HG02970 (cell line): Measurements from ENCODE around the gene DNAI1.

Source experiments
- ATAC-seq: cut with Tn5 transposase; IDR thresholded peaks from one replicate; pipeline ENCODE4 v1.9.1; 2021; ENCODE audit warnings: mild to moderate bottlenecking, moderate library complexity, moderate number of reproducible peaks; ENCODE audit not compliant: unreplicated experiment, low FRiP score

The DNAI1 gene

DNA sequence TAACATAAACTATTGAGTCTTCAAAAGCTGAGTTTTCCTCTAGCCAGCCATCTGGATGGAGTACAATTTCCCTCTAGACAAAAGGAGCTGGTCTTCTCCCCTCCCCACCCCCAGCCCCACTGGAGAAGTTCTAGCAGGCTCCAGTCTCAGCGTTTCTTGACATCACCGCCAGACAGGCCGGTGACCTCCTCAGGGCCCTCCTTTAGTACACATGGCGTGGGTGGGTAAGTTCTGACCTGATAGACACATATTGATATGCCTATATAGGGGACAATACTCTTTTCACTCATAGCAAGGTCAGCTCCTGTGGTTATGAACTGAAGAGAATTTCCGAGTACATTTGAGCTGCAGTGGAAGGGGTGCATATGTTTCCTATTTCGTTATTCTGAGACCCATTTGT is 27.2 kb downstream of the DNAI1 start:
- no peak for ATAC-seq

DNA sequence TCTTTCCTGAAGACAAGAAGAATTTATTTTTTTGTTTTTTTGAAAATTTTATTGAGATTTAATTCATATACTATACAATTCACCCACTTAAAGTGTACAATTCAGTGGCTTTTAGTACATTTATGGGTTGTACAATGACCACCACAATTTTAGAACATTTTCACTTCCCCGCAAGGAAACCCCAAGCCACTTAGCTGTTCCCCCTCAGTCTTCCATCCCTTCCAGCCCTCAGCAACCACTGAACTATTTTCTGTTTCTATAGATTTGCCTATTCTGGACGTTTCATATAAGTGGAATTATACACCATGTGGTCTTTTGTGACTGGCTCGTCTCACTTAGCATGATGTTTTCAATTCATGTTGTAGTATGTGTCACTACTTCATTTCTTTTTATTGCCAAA is 28.0 kb downstream of the DNAI1 start:
- no peak for ATAC-seq

DNA sequence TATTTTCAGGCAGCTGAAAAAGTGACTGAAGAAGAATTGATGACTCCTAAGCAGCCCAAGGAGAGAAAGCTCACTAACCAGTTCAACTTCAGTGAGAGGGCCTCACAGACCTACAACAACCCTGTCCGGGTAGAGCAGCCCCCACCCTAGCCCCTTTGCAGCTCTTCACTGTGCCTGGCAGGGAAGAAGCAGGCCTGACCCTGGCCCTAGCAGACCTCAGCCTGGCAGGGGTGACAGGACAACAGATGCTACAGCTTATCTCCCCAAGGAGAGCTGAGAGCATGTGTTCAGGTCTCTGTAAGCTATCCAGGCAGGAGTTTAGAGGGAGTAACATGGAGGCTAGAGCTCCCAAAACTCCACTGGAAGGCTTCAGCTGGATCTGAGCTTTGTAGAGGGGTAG is 31.8 kb downstream of the DNAI1 start:
- ATAC-seq = no peak

DNA sequence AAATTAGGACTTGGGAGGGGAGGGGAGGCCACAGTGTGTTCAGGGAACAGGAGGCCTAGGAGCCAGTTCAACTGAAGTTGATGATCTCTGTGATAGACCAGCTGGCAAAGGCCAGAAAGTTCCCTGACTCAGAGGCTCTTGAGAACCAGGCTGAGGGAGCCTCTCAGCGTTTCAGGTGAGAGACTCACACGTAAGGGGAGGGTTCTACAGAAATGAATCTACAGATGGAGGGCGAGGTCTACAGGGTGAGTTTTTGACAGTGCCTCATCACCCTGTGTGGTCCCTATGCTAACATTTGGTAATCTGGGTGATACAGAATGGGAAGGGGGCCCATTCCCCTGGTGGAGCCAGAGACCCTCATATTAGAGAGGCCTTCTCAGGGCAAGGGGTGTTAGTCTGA is 32.2 kb downstream of the DNAI1 start:
- no peak for ATAC-seq

DNA sequence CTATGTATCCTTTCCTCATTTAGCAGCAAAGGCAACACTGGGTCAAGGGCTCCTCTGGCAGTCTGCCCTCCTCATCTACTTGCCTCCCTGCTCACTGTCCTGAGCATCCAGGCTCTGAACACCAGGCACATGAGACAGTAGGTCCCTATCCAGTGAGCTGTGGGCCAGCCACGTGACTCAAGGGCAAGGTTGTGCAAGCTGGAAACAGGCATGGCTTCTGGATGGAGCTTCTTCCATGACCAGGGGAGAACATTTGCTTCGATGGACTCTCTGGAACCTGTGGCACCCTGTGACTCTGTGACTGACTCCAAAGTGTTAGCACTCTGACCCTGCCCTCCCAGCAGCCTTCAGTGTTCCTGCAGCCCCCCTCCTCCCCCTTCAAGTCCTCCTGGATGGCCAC is 33.0 kb downstream of the DNAI1 start:
- no peak for ATAC-seq

DNA sequence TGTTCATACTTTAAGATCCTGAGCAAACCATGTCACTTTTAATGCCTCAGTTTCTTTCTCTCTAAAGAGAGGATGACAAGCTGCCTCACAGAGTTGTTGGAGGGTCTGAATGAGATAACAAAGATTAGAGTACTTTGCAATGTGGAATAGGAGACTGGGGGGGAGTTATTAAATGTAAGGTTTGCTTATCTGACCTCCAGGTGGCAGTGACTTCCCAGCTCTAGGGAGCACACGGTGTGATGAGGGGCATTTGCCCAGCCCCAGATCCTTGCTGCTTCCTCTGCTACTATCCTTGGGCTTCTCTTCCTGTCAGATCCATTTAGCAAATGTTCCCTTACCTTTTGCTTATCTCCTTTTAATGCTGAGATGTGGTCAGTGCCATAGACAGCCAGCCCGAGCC is 33.4 kb downstream of the DNAI1 start:
- ATAC-seq = no peak

DNA sequence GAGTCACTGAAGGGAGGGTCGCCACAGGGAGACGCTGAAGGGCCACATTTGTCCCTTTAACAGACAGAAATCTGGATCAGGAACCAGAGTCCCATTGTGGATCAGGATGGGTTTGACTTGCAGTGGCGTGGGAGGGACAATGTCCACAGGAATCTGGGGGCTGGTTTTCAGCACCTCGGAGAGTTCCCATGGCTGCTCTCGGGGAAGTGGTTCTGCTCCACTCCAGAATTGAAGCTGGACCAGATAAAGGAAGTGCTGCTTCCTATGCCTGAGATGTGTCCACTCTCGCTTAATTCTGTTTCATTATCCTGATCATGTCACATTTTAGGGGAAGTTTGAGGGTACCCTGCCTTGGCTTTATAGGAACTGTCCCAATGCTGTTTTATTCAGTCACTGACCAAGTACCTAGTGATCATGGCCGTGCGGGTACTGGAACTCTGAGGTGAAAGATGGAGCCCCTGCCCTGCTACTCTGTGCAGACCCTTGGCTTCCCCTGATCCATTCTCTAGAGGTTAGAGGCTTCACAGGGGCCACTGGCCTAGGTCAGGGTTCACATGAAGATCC is 35.4 kb downstream of the DNAI1 start:
- no peak for ATAC-seq

DNA sequence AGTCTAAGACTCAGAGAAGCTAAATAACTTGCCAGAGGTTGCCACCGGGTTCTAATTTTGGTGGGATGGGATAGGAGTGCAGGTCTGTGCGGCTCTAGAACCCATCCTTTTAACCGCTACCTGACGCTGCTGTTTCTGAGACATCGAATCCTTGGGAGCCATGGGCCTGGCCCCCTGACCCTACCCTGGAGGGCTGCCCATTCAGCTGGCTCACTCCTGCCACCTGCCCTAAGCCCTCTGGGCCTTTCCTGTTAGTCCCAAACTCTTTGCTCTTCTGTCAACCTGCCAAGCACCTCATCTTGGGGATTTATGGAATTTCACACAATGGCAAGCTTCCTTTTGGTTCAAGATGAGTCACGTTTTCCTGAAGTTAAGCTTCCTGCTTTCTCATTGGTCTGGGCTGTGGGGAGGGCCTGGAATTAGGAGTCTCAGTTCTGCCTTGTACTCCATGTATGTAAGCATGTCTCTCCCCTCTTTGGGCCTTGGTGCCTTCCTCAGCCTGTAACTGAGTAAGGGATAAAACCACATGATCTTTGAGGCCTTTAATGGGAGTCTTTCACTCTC is 37.6 kb downstream of the DNAI1 start:
- ATAC-seq = no peak

DNA sequence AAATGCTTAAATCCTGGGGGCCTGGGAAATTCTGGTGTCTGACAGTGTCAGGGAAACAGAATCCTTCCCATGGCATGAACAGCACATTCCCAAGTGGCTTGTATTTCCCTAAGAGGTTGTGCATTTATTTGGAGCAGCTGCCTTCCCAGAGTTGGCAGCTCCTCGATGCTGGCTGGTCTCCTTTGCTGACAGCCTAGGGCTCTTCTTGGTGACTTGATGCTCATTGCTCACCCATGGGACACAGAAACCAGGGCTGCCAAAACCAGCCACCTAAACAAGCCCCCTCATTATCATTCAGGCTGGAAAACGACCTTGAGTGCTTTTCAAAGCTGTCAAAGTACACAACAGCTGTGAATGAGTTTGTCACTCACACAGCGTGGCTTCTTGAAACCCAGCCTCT is 39.9 kb downstream of the DNAI1 start:
- ATAC-seq = no peak

DNA sequence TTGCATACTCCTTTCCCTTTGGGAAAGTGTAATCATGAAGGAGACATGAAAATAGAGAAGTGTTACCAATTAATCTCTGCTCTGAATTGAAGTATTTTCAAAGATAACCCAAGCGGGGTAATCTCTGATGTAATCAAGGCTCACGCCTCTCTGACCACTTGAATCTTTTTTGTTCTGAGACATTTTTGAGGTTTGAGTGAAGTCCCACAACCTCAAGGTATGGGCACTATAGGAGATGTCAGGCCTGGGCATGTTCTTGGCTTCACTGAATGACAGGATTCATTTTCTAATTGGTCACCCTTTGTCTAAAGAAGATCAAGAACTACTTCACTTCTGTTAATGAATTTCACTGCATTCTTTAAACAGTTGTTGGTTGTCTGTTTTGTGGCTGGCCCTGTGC is 40.5 kb downstream of the DNAI1 start:
- no peak for ATAC-seq

DNA sequence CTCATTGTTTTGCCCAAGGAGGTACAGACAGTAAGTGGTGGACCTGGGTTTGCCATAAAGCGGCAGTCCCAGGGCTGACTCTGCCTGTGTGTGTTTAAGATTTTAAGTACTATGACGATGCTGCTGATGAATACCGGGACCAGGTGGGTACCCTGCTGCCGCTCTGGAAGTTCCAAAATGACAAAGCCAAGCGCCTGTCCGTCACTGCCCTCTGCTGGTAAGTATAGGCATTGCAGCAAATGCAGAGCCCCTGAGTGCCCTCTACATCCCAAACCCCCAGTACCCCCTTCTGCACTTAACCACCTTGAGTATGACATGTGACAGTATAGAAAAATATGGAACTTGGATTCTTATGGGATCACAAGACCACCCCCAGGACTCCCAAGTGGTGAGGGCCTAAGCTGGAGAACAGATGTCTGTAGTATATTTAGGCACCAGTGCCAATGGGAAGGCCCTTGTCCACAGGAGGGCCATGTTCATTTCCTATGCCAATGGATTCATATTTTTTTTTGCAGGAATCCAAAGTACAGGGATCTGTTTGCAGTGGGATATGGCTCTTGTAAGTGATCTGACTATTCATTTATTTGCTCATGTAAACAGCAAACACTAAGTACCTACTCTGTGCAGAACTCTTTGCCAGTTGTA is 42.1 kb downstream of the DNAI1 start:
- no peak for ATAC-seq

DNA sequence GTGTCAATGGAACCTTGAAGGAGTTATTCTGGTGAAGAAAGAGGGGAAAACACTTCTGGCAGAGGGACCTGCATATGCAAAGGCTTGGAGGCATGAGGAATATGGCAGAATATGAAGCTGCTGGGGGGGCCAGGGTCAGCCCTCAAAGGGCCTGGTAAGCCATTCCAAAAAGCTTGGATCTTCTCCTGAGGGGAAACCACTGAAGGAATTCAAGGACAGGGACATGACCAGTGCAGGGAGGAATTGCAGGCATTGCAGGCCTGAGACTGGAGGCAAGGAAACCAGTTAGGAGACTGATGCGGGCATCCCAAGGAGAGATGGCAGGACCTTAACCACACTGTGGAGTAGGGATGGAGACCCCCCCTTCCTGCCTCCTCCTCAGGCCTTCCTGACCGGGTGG is 42.8 kb downstream of the DNAI1 start:
- ATAC-seq = no peak

DNA sequence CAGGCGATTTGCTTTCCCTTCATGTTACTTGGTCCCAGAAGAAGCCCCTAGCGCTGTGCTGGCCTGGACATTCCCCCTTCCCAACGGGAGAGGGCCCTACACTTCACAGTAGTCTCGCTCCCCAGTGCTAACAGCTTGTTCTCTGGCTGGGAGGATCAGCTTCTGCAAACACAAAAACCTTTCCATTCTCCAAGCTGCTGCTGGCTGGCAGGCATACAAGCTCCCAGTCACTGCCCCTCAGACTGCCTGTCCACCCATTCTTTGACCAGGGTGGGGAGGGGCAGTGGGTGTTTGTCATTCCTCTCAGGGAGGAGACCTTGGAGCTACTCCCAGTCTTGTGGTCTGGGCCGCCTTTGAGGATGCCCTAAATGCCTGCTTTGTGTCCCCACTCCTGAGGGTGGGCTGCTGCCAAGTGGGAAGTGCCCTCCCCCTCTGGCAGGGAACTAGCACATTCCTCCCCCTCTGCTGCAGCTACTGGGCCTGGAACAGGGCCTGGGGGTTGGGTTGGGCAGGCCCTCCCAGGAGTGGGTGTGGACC is 43.4 kb downstream of the DNAI1 start:
- no peak for ATAC-seq

DNA sequence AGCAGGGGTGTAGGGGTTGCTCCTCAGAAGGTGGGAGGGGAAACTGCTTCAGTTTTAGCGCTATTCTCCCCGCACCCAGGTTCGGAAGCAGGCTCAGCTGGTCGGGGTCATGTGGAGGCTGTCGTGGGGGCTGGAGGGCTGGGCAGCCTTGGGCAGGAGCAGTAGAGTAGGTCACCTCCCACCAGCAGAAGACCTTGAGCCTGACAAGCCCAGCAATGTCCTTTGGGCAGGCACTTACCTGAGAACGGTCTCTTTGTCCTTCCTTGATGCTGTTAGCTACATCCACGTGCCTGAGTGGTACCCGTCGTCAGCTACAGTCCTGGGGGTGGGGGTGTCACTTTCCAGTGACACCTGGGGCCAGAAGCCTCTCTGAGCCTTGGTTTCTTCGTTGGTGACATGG is 43.9 kb downstream of the DNAI1 start:
- ATAC-seq = no peak

DNA sequence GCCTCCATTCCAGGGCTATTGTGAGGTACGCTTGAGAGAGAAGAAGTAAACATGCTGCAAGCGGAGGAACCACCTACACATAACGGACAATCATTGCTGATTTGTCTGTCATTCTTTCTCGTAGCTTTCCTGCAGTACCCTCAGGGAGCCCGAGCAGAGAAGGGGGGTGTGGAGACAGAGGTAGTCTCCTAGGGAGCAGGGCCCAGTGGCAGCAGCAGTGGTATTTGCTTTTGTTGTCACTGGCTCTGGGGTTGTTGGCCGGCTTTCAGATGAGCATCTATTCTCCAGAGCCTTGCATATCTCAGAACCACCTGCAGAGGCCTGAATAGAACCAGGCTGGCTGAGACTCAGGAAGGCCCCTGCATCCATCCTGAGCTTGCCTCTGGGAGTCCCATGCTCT is 44.3 kb downstream of the DNAI1 start:
- ATAC-seq = no peak

DNA sequence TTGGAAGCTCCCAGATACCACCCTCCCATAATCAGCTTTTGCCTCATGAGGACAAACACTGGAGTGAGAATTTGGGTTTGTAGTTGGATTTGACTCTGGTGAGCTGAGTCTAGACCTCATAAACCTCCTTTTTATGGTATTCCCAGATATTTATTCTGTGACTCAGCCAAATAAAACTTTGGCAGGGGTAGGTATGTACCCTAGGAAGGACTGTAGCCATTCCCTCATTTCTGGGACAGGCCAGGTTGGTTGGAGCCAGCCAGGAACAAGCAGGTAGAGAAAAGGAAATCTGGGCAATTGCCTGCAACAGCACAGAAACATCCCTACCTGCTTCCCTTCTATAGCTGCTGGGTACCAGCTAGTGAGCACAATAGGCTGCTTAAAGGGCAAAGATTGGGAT is 44.8 kb downstream of the DNAI1 start:
- ATAC-seq = no peak

DNA sequence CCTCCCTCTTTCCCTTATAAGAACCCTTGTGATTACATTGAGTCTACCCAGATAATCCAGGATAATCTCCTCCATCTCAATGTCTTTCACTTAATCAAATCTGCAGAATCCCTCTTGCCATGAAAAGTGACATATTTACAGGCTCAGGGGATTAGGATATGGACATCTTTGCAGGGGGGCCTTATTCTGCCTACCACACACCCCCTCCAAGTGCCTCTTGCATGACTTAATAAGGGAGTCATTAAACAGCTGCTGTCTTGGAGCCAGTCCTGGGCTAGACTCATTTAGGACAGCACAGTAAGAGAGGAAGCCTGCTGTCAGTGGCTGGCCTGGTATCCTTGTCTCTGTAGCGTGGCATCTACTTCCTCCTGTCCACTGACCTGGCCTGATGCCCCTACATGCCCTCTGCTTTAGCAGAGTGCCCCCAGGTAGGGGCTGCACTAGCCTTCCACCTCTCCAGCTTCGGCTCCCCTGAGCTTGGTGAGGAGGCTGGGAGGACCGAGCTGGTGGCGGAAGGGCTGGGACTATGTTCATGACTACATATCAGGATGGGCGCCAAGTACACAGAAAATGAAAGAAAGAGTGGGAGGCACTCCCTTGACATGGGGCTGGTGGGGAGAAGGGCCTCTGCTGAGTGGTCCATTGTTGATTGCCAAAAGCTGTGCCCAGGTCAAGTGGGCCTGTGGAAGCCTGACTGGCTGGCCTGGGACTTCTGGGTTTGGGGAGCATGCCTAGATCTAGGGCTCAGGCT is 46.9 kb downstream of the DNAI1 start:
- ATAC-seq = no peak

DNA sequence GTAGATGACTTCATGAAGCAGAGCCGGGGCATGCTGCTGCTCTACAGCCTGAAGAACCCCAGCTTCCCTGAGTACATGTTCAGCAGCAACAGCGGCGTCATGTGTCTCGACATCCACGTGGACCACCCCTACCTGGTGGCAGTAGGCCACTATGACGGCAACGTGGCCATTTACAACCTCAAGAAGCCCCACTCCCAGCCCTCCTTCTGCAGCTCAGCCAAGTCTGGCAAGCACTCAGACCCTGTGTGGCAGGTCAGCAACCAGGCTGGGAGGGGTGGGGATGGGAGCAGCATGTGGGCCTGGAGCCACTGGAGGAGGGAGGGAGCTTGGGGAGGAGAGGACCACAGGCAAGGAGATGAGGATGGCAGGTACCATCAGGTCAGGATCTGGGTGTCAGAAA is 48.0 kb downstream of the DNAI1 start:
- no peak for ATAC-seq

DNA sequence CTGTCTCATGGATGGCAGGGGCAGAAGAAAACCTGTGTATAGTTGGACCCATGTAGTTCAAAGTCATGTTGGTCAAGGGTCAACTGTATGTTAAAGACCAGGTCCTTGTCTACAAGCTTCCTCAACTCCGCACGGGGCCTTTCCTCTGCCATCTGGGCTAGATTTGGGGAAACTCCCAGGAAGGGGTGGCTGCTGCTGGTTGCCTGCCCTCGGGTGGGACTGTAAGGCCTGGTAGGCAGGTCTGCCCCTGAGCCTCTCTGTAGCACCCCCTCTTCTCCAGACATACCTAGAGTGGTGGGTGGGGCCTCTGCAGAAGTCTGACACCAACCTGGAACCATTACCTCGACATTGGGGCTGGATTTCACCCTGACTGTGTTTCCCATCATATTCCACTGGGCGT is 49.0 kb downstream of the DNAI1 start:
- no peak for ATAC-seq

DNA sequence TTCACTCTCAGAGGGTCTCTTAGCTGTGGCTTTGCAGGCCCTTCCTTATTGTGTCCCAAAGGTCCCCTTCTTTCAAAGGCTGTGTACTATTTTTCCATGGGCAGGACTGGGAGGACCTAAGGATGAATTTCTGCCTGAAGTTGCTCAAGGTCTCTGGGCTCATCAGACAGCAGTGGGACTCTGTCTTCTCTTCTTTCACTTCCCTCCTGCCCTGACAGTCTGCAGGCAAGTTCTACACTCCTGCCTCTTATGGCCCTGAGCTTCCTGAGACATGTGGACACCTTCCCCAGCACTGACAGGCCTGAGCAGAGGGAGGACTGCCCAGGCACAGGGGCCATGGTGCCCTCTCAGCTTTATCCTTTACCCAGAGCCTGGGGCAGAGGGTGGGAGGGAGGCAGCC is 49.4 kb downstream of the DNAI1 start:
- no peak for ATAC-seq

DNA sequence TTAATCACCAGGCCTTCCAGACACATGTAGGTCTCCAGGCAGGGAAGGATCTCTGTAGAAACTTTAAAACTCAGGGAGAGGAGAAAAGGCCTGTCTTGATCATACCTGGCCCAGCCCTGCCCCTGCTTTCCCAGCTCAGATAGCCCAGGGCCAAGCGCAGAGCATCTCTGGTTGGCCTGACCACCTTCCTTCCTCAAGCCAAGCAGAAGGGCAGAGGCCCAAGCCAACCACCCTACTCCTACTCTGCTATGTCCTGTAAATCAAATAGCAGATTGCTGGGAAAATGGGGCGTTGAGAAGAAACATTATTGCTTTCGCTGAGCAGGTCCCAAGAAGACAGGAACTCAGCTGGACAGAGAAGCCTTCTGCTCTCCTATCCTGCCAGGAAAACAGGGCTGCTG is 49.9 kb downstream of the DNAI1 start:
- ATAC-seq = no peak

DNA sequence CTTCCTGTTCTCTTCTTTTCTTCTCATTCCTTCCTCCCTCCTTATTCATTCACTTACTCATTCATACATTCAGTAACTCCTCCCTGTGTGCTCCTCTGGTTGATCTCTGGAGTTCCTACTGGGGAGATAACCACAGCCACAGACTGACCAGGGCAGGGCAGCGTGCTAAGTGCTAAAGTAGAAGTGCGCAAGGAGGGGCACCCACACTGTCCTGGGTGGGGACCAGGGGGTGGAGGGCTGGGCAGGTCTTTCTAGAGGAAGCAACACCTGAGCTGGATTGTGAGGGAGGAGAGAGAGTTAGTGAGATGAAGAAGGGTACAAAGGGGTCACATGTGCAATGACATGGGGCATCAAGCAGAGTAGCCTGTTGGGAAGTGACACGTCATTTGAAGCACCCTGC is 50.3 kb downstream of the DNAI1 start:
- ATAC-seq = no peak
